ENCODE measurements around the gene SPAG7. TPM values are rescaled to one million over a fixed set of nuclear protein-coding genes. Genes with fewer than 3 reads are reported as not detected.

Gene SPAG7
- total RNA-seq, 2 experiments from 2014 or later = 62.7 to 62.9 TPM

DNA sequence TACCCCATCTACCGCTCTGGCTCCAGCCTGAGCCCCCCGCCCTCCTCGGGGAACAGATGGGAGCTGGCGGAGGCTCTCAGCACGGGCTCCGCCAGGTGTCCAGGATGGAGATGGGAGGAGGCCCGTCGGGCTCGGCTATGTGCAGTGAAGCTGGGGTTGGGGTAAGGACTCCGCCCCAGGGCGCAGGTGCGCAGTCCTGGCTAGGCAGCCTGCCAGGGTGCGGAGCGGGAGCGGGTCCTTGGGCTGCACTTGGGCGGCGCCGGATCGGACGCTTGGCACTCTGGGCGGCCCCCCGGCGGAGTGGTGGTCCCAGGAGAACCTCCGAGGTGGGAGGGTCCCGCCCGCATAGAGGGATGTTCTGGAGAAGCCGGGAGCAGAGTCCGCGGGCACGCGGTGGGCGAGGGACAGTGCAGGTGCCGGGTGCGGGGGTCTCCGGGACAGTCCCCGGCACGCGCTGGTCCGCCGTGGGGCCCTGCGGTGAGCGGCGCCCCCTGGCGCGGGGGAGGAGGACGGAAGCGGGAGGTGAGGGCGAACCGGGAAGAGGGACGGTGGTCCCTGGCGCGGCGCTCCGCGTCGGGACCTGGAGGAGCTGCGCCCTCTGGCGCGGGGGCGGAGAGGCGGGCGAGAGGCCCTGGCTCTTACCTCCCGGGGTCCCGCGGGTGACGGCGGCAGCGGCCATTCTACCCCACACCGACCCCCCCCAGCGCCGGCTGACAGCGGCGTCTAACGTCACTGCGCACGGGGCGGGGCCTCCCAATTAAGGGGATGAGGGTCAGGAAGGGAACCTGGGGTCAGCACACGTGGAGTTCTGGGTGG, 19.5 kb upstream of the SPAG7 start, which contains the start of gene CAMTA2:
CAMTA2 (minus strand) TSS at position 725 of the 816 bp plus-strand sequence. CDS start 1,453 bp downstream, outside the sequence.
- CTCF ChIA-PET = interaction anchor here (0.7 to 1.8 kb wide), 9 partner anchors 10 to 78 kb away, joined by 3 to 6 read pairs (median 3); partner anchors contain the start of genes INCA1, KIF1C, RNF167 and SLC25A11
- POLR2A ChIA-PET = interaction anchor here (0.6 to 6.9 kb wide), 13 partner anchors 11 to 126 kb away, joined by 3 to 75 read pairs (median 4); partner anchors contain the start of genes INCA1, KIF1C, PFN1 and RNF167
- Mint-ChIP-seq H3K9me3 (no peaks in the 10 kb centered on the region), H3K36me3 (ENCODE audit: low read depth) (peaks cover 25% of the 10 kb centered on the region), H3K4me1 (ENCODE audit: low read depth) (peaks cover 30% of the 10 kb centered on the region), H3K4me3 (peak within 1 kb of the TSS; percentile 85), H3K27me3 (no peaks in the 10 kb centered on the region), H3K27ac (peak within 1 kb of the TSS; percentile 92)
- TF ChIP-seq, protein P1, sequence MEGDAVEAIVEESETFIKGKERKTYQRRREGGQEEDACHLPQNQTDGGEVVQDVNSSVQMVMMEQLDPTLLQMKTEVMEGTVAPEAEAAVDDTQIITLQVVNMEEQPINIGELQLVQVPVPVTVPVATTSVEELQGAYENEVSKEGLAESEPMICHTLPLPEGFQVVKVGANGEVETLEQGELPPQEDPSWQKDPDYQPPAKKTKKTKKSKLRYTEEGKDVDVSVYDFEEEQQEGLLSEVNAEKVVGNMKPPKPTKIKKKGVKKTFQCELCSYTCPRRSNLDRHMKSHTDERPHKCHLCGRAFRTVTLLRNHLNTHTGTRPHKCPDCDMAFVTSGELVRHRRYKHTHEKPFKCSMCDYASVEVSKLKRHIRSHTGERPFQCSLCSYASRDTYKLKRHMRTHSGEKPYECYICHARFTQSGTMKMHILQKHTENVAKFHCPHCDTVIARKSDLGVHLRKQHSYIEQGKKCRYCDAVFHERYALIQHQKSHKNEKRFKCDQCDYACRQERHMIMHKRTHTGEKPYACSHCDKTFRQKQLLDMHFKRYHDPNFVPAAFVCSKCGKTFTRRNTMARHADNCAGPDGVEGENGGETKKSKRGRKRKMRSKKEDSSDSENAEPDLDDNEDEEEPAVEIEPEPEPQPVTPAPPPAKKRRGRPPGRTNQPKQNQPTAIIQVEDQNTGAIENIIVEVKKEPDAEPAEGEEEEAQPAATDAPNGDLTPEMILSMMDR (IDR thresholded peaks at IDR 0.05) = peak; percentile 64
- DNase-seq (peak; percentile 92), ATAC-seq (peak; percentile 88)
- intact Hi-C loops (cut with micrococcal nuclease) = no loop called here

DNA sequence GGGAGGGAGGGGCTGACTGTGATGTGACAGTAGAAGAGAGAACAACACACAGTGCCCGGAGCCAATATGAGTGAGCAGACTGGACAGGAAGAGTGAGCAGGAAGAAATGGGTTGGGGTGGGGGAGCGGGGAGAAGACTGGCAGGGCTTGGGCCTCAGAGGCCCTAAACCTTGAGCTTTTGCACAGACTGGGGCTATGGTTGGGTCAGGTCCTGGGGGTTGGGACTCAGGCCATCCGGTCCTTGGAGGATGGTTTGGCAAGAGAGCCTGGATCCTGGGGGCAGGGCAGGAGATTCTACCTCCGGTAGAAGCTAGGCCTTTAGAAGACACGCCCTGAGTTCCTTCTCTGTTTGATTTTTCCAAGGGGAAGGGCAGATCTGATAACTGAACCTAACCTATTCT, 18.8 kb upstream of the SPAG7 start:
- intact Hi-C loops (cut with micrococcal nuclease) = no loop called here
- H3K27me3 Mint-ChIP-seq = no peaks in the 10 kb centered on the region
- no peak for DNase-seq
- TF ChIP-seq, protein P1 (IDR thresholded peaks at IDR 0.05) = no peak
- CTCF ChIA-PET = interaction anchor here (0.8 to 1.8 kb wide), 5 partner anchors 11 to 77 kb away, joined by 3 to 6 read pairs (median 5); partner anchors contain the start of genes INCA1, KIF1C, RNF167 and SLC25A11
- POLR2A ChIA-PET = interaction anchor here (1.5 to 6.9 kb wide), 5 partner anchors 12 to 46 kb away, joined by 3 to 75 read pairs (median 11); partner anchors contain the start of genes INCA1, KIF1C, RNF167 and SLC25A11
- H3K4me3 Mint-ChIP-seq = peak overlapping the region; percentile 85
- H3K4me1 Mint-ChIP-seq (ENCODE audit: low read depth) = peaks cover 28% of the 10 kb centered on the region
- no peaks in the 10 kb centered on the region for H3K9me3 Mint-ChIP-seq
- no peak for ATAC-seq
- H3K36me3 Mint-ChIP-seq (ENCODE audit: low read depth) = peaks cover 21% of the 10 kb centered on the region
- H3K27ac Mint-ChIP-seq = peak overlapping the region; percentile 92

DNA sequence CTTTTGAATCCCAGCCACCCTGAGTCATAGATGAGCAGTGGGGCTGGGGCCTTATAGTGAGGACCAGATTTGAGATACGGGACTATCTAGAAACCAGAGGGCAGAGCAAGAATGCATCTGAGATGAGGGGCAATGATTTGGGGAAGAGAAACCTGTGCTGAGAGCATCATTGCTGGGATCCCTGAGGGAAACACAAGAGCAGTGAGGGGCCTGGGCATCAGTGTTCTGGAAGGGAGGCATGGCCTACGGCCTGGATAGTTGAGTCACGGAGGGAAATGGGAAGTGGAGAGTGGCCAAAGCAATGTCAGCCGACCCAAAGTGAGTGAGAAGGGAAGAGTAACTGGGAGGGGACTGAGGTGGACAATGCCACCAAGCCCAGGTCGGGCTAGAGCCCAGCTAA, 14.7 kb upstream of the SPAG7 start:
- H3K9me3 Mint-ChIP-seq = no peaks in the 10 kb centered on the region
- no peak for DNase-seq
- H3K36me3 Mint-ChIP-seq (ENCODE audit: low read depth) = peaks cover 24% of the 10 kb centered on the region
- no peak for ATAC-seq
- ChIA-PET POLR2A (interaction anchor here (0.6 to 1.2 kb wide), 3 partner anchors 12 to 18 kb away, joined by 3 to 6 read pairs (median 3); no protein-coding TSS in a partner anchor), CTCF (interaction anchor here (1.0 kb wide), 1 partner anchor 15 kb away, joined by 3 read pairs; the partner anchor contains the start of genes INCA1 and KIF1C)
- TF ChIP-seq, protein P1 (IDR thresholded peaks at IDR 0.05) = no peak
- no peak overlapping the region for H3K27ac Mint-ChIP-seq
- no peaks in the 10 kb centered on the region for H3K27me3 Mint-ChIP-seq
- peaks cover 27% of the 10 kb centered on the region for H3K4me1 Mint-ChIP-seq (ENCODE audit: low read depth)
- intact Hi-C loops (cut with micrococcal nuclease) = loop anchor here (5.0 kb wide), 1 partner anchor 80 kb away; no protein-coding TSS in a partner anchor
- H3K4me3 Mint-ChIP-seq = no peak overlapping the region

DNA sequence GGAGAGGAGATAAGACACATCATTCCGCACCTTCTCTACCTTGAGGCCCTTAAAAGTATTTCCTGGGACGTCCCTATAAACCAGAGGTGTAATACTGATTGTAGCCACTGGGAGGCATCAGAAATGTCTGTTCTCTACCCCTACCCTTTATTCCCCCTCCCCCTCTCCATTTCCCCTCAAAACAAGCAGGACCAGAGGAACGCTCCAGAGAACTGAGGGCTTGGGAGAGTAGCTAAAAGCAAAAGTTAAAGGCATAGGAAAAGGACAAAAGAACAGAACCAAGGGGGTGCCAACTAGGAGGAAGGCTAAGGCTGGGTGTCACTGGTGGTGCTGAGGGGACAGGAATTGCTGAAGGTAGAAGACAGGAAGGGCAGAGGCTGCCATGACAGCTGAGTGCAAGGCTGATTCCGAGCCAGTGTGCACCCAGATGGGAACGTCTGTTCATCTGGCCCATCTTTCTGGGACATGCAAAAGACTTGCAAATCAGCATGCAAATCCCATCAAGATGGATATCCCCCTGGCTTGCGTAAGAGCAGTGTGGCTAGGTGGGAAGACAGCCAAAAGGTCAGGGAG, 13.1 kb upstream of the SPAG7 start:
- H3K36me3 Mint-ChIP-seq (ENCODE audit: low read depth) = peaks cover 27% of the 10 kb centered on the region
- DNase-seq = peak; percentile 62

More for the DNA sequence above, 13.1 kb upstream of the SPAG7 start:
- Mint-ChIP-seq H3K4me3 (no peak overlapping the region), H3K27me3 (no peaks in the 10 kb centered on the region), H3K27ac (peak overlapping the region; percentile 64), H3K4me1 (ENCODE audit: low read depth) (peaks cover 17% of the 10 kb centered on the region), H3K9me3 (no peaks in the 10 kb centered on the region)
- ChIA-PET POLR2A (interaction anchor here (0.6 to 3.6 kb wide), 8 partner anchors 9 to 414 kb away, joined by 3 to 36 read pairs (median 4); partner anchors contain the start of gene SPAG7), CTCF (interaction anchor here (0.7 to 3.7 kb wide), 18 partner anchors 8 to 278 kb away, joined by 3 to 33 read pairs (median 4); partner anchors contain the start of genes CHRNE and SPAG7)
- ATAC-seq = peak; percentile 95
- intact Hi-C loops (cut with micrococcal nuclease) = loop anchor here (5.0 kb wide), 1 partner anchor 82 kb away; no protein-coding TSS in a partner anchor
- TF ChIP-seq, protein P1 (IDR thresholded peaks at IDR 0.05) = peak; percentile 89
